ENCODE measurements around the gene ME3. TPM values are rescaled to one million over a fixed set of nuclear protein-coding genes. Genes with fewer than 3 reads are reported as not detected.
A peak's percentile ranks its signal among the peaks of the same experiment; 100 is the strongest.

ME3 gene
- total RNA-seq, 1 donor from 2014 or later: 49.6 TPM

DNA sequence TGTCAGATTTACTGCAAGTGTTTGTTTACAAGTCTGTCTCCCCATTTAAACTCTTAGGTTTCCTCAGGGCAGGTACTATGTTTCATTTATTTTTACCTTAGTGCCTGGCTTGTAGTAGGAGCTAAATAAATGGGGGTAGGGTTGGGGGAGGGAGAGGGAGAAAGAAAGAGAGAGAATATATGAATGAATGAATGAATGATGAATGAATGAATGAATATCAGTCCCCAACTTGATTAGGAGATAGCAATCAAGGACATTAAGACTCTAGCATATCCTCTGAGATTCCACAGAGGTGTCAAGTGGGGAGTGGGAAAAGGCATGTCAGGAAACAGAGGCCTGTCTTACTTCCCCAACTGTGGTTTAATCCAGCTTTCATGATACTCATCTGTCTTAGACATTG is 83.2 kb downstream of the ME3 start:
- Histone ChIP-seq H3K36me3 (no peaks in the 10 kb centered on the region), H3K9me3 (ENCODE audit: low read depth) (no peaks in the 10 kb centered on the region), H3K79me2 (ENCODE audit: low read depth) (peaks cover 40% of the 10 kb centered on the region), H3F3A (ENCODE audit: low read depth) (peaks cover 75% of the 10 kb centered on the region), H3K4me3 (no peak overlapping the region), H4K20me1 (ENCODE audit: low read depth) (no peaks in the 10 kb centered on the region), H2AFZ (replicated peaks) (no peak overlapping the region), H3K9ac (peak overlapping the region; percentile 34), H3K27me3 (no peaks in the 10 kb centered on the region), H3K4me2 (peak overlapping the region; percentile 57), H3K4me1 (peaks cover 70% of the 10 kb centered on the region), H3K27ac (peak overlapping the region; percentile 97)
- Mint-ChIP-seq H3K4me3 (no peak overlapping the region), H3K27ac (peak overlapping the region; percentile 99), H3K36me3 (no peaks in the 10 kb centered on the region), H3K27me3 (ENCODE audit: insufficient read depth, low read depth) (peaks cover 2% of the 10 kb centered on the region), H3K9me3 (no peaks in the 10 kb centered on the region), H3K4me1 (peaks cover 68% of the 10 kb centered on the region)
- no peak for DNase-seq (ENCODE audit: low spot score)
- TF ChIP-seq, protein P1, sequence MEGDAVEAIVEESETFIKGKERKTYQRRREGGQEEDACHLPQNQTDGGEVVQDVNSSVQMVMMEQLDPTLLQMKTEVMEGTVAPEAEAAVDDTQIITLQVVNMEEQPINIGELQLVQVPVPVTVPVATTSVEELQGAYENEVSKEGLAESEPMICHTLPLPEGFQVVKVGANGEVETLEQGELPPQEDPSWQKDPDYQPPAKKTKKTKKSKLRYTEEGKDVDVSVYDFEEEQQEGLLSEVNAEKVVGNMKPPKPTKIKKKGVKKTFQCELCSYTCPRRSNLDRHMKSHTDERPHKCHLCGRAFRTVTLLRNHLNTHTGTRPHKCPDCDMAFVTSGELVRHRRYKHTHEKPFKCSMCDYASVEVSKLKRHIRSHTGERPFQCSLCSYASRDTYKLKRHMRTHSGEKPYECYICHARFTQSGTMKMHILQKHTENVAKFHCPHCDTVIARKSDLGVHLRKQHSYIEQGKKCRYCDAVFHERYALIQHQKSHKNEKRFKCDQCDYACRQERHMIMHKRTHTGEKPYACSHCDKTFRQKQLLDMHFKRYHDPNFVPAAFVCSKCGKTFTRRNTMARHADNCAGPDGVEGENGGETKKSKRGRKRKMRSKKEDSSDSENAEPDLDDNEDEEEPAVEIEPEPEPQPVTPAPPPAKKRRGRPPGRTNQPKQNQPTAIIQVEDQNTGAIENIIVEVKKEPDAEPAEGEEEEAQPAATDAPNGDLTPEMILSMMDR (IDR thresholded peaks at IDR 0.05): no peak
- TF ChIP-seq EZH2 (IDR thresholded peaks at IDR 0.05): no peak
- TF ChIP-seq EZH2phosphoT487 (IDR thresholded peaks at IDR 0.05): no peak

DNA sequence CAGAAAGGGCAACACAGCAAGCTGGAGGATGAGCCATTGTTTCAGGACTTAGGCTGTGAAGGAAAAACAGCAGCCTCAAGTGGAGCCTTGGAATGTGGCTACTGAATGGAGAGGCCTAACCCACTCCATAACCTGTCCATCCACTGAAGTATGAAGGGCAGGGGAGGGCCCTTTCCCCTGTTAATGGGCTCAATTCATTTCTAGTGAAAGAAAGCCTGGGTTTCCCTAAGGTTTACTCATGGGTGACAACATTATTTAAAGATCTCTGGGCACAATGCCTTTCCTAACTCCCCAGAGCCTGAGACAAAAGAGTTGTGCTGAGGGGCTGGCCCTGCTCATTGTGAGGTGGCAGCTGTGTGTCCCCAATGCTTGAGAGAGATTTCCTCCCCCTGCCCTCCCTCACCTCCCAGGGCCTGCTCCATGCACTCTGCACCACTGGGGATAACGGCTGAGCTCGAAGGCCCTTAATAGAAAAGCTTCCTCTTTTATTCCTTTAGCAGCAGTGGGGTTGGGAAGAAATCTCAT is 83.8 kb downstream of the ME3 start:
- Mint-ChIP-seq H3K27me3 (ENCODE audit: insufficient read depth, low read depth) (peaks cover 7% of the 10 kb centered on the region), H3K4me3 (no peak overlapping the region), H3K9me3 (no peaks in the 10 kb centered on the region), H3K36me3 (no peaks in the 10 kb centered on the region), H3K27ac (peak overlapping the region; percentile 99), H3K4me1 (peaks cover 62% of the 10 kb centered on the region)
- peak overlapping the region; percentile 98 for H3K27ac ChIP-seq
- H3K79me2 ChIP-seq (ENCODE audit: low read depth): peaks cover 34% of the 10 kb centered on the region
- no peak overlapping the region for H3K9ac ChIP-seq
- peaks cover 70% of the 10 kb centered on the region for H3F3A ChIP-seq (ENCODE audit: low read depth)
- no peaks in the 10 kb centered on the region for H3K9me3 ChIP-seq (ENCODE audit: low read depth)
- H3K27me3 ChIP-seq: no peaks in the 10 kb centered on the region
- no peaks in the 10 kb centered on the region for H4K20me1 ChIP-seq (ENCODE audit: low read depth)
- H3K4me1 ChIP-seq: peaks cover 67% of the 10 kb centered on the region
- peak; percentile 97 for DNase-seq (ENCODE audit: low spot score)
- H3K36me3 ChIP-seq: no peaks in the 10 kb centered on the region
- no peak overlapping the region for H2AFZ ChIP-seq (replicated peaks)
- no peak for TF ChIP-seq EZH2 (IDR thresholded peaks at IDR 0.05)
- TF ChIP-seq EZH2phosphoT487 (IDR thresholded peaks at IDR 0.05): no peak
- TF ChIP-seq, protein P1 (IDR thresholded peaks at IDR 0.05): no peak
- H3K4me3 ChIP-seq: no peak overlapping the region
- H3K4me2 ChIP-seq: peak overlapping the region; percentile 71

DNA sequence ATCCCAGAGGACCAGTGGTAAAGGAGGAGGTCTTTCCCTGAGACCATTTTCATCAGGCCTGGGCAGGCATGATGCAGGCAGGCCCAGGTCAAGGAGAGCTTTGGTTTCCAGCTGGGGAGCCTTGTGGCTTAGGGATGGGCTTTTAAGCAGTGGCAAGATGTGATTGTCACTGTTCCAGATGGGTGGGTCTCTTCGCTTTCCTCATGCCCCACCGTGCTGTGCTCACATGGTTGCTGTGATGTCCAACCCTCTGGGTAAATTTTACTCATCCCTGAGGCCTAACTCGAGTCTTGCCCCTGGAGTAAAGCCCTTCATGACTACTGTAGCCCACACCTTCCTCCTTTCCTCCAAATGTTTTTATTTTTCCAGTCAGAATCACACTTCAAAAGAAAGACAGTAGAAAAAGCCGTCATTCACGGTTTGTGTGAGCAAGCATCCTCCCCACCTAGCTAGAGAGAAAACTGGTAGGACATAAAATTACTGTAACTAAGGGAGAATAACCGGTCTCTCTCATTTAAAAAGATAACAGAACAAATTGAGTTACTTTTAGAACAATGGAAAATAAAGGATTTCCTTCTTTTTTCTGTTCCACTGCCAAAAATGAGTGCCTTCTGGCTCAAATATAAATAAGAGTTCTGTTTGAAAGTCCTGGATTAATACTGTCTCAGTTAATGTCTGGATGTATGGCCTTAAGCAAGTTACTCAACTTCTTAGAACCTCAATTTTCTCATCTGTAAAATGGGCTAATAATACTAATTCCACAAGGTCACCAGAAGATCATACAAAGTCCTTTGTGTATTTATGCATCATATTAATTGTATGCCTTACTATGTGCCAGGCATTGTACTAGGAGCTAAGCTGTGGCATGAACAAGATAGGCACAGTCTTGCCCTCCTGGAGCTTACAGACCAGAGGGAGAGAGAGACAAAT is 84.9 kb downstream of the ME3 start:
- Histone ChIP-seq H3K9ac (no peak overlapping the region), H3K27ac (peak overlapping the region; percentile 98), H3K4me2 (peak overlapping the region; percentile 71), H3K27me3 (no peaks in the 10 kb centered on the region), H2AFZ (replicated peaks) (no peak overlapping the region), H3K9me3 (ENCODE audit: low read depth) (no peaks in the 10 kb centered on the region), H3K4me3 (no peak overlapping the region), H3K79me2 (ENCODE audit: low read depth) (peaks cover 25% of the 10 kb centered on the region), H3K36me3 (no peaks in the 10 kb centered on the region), H3F3A (ENCODE audit: low read depth) (peaks cover 69% of the 10 kb centered on the region), H4K20me1 (ENCODE audit: low read depth) (no peaks in the 10 kb centered on the region), H3K4me1 (peaks cover 67% of the 10 kb centered on the region)
- peaks cover 7% of the 10 kb centered on the region for H3K27me3 Mint-ChIP-seq (ENCODE audit: insufficient read depth, low read depth)
- no peak overlapping the region for H3K4me3 Mint-ChIP-seq
- no peaks in the 10 kb centered on the region for H3K36me3 Mint-ChIP-seq
- peak overlapping the region; percentile 99 for H3K27ac Mint-ChIP-seq
- H3K9me3 Mint-ChIP-seq: no peaks in the 10 kb centered on the region
- TF ChIP-seq EZH2phosphoT487 (IDR thresholded peaks at IDR 0.05): no peak
- no peak for TF ChIP-seq EZH2 (IDR thresholded peaks at IDR 0.05)
- TF ChIP-seq, protein P1 (IDR thresholded peaks at IDR 0.05): no peak
- H3K4me1 Mint-ChIP-seq: peaks cover 56% of the 10 kb centered on the region
- no peak for DNase-seq (ENCODE audit: low spot score)

Data from neural progenitor cell (in vitro differentiated cells).